GM21786 (cell line): Measurements from ENCODE around the gene TSPAN18.

Source experiments
- ATAC-seq: cut with Tn5 transposase; IDR thresholded peaks from one replicate; pipeline ENCODE4 v1.9.1; 2021; ENCODE audit not compliant: unreplicated experiment

Gene TSPAN18

GRCh38 chr11:44973632-44974401, 247.1 kb downstream of the TSPAN18 start:
- no peak for ATAC-seq

- ATAC-seq: no peak
Observed at GRCh38 chr11:44974402-44975000, 247.7 kb downstream of the TSPAN18 start.

GRCh38 chr11:44976576-44976975, 249.8 kb downstream of the TSPAN18 start:
- ATAC-seq: no peak

- ATAC-seq: no peak
Observed at GRCh38 chr11:44977493-44977984, 250.8 kb downstream of the TSPAN18 start.

- ATAC-seq: no peak
Observed at GRCh38 chr11:44978274-44978960, 251.7 kb downstream of the TSPAN18 start.

- no peak for ATAC-seq
Observed at GRCh38 chr11:44978961-44979331, 252.2 kb downstream of the TSPAN18 start.

- ATAC-seq: no peak
Observed at GRCh38 chr11:44979543-44980399, 253.0 kb downstream of the TSPAN18 start.

- no peak for ATAC-seq
Observed at GRCh38 chr11:44980533-44981427, 254.0 kb downstream of the TSPAN18 start.
